ENCODE measurements around the gene SCAF1. TPM values are rescaled to one million over a fixed set of nuclear protein-coding genes. Genes with fewer than 3 reads are reported as not detected.

The SCAF1 gene
- total and polyA plus RNA-seq, 9 of the 15 experiments (the other 6 are each of a cell fraction or from before 2014, with no cell fraction given): 0.20 to 79.0 (median 4.9) TPM

DNA sequence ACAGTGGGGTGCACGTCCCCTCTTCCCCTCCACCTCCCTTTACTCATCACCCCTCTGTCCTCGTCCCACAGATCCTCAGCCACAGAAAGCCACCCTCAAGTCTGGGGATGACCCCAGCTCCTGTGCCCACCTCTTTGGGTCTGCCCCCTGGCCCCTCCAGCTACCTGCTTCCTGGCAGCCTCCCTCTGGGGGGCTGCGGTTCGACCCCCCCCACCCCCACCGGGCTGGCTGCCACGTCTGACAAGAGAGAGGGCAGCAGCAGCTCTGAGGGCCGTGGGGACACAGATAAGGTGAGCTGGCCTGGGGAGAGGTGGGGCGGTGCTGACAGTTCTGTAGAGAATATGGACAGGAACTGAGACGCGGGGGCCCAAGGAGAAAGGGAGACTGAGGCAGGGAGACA, 12.6 kb downstream of the SCAF1 start:
- Histone ChIP-seq H3K4me3 (no peak overlapping the region), H2AFZ (ENCODE audit: low read depth, low read length) (no peak overlapping the region), H3K9me3 (replicated peaks; ENCODE audit: control insufficient read depth, insufficient read depth, low read depth, low read length) (no peaks in the 10 kb centered on the region; the same call in 1 of the 2 replicates), H3K79me2 (ENCODE audit: control insufficient read depth, insufficient read depth, low read length) (no peaks in the 10 kb centered on the region), H3K4me2 (ENCODE audit: insufficient read depth, low read length) (no peak overlapping the region), H3K36me3 (ENCODE audit: control insufficient read depth, insufficient read depth, low read length) (peaks cover 89% of the 10 kb centered on the region; the same call in 2 of the 3 replicates), H3K27me3 (ENCODE audit: control insufficient read depth in 2 of 2, insufficient read depth in 2 of 2, low read length in 2 of 2) (no peaks in the 10 kb centered on the region), H3K9me1 (ENCODE audit: control insufficient read depth, insufficient read depth, low read length) (peaks cover 2% of the 10 kb centered on the region), H3K4me1 (replicated peaks in 1 of 2; ENCODE audit: control insufficient read depth in 2 of 2, insufficient read depth in 2 of 2, low read length in 2 of 2) (peaks cover 0 to 18% of the 10 kb centered on the region in 2 experiments; a peak in 2 of 5 replicates), H3K27ac (ENCODE audit: extremely low read depth, low read depth, low read length) (no peak overlapping the region), H4K20me1 (replicated peaks; ENCODE audit: control insufficient read depth, insufficient read depth, low read length) (0 out of 2 replicates have a peak, but pooled peaks cover 14% of the 10 kb centered on the region), H3K9ac (ENCODE audit: insufficient read depth in 1 of 2, low read depth in 2 of 2, low read length in 2 of 2) (no peak overlapping the region)
- no peak for DNase-seq (ENCODE audit: extremely low read depth in 1 of 4, low spot score in 3 of 4)
- intact Hi-C loops (cut with micrococcal nuclease) (no loop called here), in situ Hi-C loops (cut with MboI) (no loop called here)
- POLR2A ChIA-PET: interaction anchor here (1.0 to 4.8 kb wide), 5 partner anchors 12 to 21 kb away, joined by 4 to 28 read pairs (median 13); partner anchors contain the start of genes BCL2L12, IRF3, RRAS and SCAF1
- no peak for FAIRE-seq
- no TSS peak for BruUV-seq (replicated peaks)
- ATAC-seq: no peak
- WGBS (ENCODE audit: insufficient coverage, low coverage, missing lambda C conversion rate): 100% methylated on average over 4 of the region's 10 CpGs
- TF ChIP-seq PBX2 (CRISPR knock-in tag; IDR thresholded peaks at IDR 0.05; ENCODE audit: low read depth): no peak
- TF ChIP-seq PBX2 (tag; conservative IDR thresholded peaks at IDR 0.05; ENCODE audit: low read depth): no peak
- no peak for TF ChIP-seq BRF2 (IDR thresholded peaks at IDR 0.05; ENCODE audit: borderline replicate concordance, insufficient read depth, insufficient read length)
- TF ChIP-seq STAT5A (IDR thresholded peaks at IDR 0.05; ENCODE audit: borderline replicate concordance, low read length): no peak
- TF ChIP-seq MTA1 (IDR thresholded peaks at IDR 0.05; ENCODE audit: borderline replicate concordance): no peak
- no peak for TF ChIP-seq ADNP (tag; IDR thresholded peaks at IDR 0.05)
- no peak for TF ChIP-seq CEBPZ (IDR thresholded peaks at IDR 0.05; ENCODE audit: borderline replicate concordance, low read depth, low read length)
- no peak for TF ChIP-seq PTTG1 (tag; IDR thresholded peaks at IDR 0.05; ENCODE audit: low read depth)
- no peak for TF ChIP-seq PPARD (CRISPR knock-in tag; IDR thresholded peaks at IDR 0.05)
- no peak for TF ChIP-seq CHD1 (IDR thresholded peaks at IDR 0.05; ENCODE audit: low read length)
- no peak for TF ChIP-seq ZNF174 (CRISPR knock-in tag; IDR thresholded peaks at IDR 0.05)
- no peak for TF ChIP-seq RB1 (IDR thresholded peaks at IDR 0.05; ENCODE audit: low read depth)
- TF ChIP-seq NCOA1 (IDR thresholded peaks at IDR 0.05; ENCODE audit: low read depth): no peak
- CTCF ChIA-PET (ENCODE audit: low intra/inter-chr PET ratio): no interaction called here

All from K562 (cell line).